GM12875 (cell line): ENCODE results near the gene CCDC106.

Experiments
- H3K4me3 ChIP-seq: one replicate; pipeline ENCODE4 v1.5.1; 2011; ENCODE audit warnings: low read depth, low read length, control low read depth
- TF ChIP-seq, protein P1 (sequence below): IDR thresholded peaks from 2 replicates; pipeline ENCODE4 v1.5.1; 2011; ENCODE audit warnings: low read depth, mild to moderate bottlenecking, control low read depth, inconsistent platforms, low read length, moderate library complexity, borderline replicate concordance; ENCODE audit not compliant: insufficient read depth

Gene CCDC106

GRCh38 chr19:55684946-55685681 is 37.1 kb downstream of the CCDC106 start:
- H3K4me3 ChIP-seq = no peak overlapping the region
- TF ChIP-seq, protein P1, sequence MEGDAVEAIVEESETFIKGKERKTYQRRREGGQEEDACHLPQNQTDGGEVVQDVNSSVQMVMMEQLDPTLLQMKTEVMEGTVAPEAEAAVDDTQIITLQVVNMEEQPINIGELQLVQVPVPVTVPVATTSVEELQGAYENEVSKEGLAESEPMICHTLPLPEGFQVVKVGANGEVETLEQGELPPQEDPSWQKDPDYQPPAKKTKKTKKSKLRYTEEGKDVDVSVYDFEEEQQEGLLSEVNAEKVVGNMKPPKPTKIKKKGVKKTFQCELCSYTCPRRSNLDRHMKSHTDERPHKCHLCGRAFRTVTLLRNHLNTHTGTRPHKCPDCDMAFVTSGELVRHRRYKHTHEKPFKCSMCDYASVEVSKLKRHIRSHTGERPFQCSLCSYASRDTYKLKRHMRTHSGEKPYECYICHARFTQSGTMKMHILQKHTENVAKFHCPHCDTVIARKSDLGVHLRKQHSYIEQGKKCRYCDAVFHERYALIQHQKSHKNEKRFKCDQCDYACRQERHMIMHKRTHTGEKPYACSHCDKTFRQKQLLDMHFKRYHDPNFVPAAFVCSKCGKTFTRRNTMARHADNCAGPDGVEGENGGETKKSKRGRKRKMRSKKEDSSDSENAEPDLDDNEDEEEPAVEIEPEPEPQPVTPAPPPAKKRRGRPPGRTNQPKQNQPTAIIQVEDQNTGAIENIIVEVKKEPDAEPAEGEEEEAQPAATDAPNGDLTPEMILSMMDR = no peak

DNA sequence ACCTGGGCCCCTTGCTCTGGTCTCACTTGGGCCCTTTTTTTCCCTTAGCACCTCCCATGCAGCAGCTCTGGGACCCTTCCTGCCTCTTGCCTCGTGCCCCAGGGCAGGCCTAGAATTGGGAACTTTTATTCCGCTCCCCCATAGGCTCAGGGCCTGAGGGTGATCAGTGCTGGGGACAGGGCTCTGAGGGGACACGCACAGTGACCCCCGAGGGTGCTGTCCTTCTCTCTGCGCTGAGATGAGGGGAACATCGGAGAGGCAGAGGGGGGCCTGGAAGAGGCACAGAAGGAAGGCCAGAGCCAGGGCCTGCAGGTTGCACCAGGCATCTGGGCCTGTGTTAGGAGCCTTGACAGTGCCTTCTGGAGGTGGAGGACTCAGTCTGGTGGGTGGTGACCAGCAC is 37.8 kb downstream of the CCDC106 start:
- H3K4me3 ChIP-seq = no peak overlapping the region
- TF ChIP-seq, protein P1 = no peak

DNA sequence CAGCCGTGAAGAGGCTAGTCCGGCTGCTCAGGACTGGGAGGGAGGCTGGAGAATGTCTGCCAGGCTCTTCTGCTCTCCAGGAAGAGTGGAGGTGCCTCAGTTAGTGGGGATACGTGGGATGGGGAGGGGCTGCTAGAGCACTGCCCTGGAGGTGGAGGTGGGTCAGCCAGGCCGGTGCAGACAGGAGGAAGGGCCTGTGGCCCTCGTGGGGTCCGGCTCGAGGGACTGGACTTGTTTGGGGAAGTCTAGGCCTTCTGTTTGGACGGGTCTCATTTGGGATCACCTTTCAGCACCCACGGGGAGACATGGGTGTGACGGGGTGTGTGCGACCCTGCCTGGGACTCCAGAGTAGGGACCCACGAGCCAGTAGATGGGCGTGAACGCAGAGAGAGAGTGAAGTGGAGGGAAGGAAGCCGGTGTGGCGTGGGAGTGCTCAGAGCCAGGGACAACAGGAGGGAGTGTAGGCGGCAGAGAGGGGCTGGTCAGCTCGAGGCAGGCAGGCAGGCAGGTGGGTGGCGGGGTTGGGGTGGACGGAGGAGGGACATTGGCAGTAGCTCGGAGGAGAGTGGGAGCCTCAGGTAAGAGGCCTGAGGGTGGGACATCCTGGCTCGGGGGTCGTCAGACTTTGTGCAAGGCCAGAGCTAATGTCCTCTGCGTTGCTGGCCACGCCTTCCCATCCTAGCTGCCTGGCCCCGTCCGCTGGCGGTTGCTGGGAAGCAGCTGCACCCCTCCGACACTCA is 38.5 kb downstream of the CCDC106 start:
- TF ChIP-seq, protein P1 = no peak
- no peak overlapping the region for H3K4me3 ChIP-seq

DNA sequence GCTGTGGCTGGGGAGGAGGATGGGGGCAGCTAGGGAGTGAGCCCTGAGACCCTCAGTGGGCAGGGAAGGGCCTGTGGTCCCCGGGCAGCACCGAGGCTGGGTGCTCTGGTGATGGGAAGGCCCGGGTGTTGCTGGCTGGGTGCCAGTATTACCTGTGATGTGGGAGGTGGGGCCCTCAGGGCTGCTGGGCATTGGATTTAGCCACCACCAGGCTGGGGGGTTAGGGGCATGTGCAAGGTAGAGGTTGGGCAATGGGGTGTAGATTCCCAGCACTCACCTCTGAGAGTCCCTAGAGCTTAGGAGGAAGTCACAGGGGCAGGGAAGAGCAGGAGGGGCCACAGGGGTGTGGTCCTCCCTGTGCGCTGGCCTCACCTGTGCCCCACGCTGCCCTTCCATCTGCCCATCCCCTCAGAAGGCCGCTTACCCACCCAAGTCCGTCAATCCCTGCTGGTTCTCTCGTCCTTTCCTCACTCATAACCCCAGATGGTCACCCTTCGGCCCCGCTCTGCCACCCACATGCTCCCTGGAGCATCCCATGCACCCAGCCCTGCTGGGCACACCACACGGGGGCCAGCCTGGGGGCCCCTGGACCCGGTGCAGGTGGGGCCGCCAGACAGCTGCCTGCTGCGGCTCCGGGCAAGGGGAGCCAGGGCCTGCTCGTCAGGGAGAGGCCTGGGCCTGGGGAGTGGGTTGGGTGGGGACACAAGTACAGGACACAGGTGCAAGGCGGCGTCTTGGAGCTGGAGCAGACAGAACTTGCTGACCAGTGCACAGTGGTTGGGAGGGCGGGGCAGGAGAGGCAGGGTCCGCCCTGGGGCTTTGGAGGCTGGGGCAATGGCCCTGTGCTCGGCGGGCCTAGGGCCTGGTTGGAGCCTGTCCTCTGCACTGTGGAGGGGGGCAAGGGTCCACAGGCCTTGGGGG is 39.5 kb downstream of the CCDC106 start:
- TF ChIP-seq, protein P1 = no peak
- no peak overlapping the region for H3K4me3 ChIP-seq

GRCh38 chr19:55688422-55689218 is 40.6 kb downstream of the CCDC106 start:
- TF ChIP-seq, protein P1 = no peak

DNA sequence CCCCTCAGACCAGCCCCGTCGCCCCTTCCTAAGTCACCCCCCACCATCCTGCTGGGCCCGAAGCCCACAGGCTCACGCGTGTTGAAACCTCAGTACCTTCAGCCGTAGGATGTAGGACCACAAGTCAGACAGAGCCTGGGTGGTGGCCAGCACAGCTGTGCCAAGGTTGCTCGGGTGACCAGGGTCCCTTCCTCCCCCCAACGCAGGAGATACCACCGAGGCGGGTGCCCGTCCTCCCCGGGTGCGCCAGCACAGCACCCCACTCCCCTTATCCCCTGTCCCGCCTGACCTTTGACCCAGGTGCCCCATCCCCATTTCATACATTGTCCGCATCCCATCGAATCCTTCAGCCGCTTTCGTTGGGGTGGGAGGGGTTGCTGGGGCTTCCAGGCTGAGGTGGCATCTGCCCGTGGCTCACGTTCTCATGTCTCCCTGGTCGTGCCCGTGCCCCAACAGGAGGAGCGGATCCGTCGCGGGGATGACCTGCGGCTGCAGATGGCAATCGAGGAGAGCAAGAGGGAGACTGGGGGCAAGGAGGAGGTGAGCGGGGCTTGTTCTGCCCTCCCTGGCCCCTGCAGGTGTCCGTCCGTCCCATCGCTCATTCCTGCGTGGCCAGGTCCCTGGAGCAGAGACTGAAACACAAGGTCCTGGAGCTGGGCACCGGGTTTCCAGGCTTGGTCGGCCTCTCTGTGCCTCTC is 41.5 kb downstream of the CCDC106 start:
- TF ChIP-seq, protein P1 = no peak
- no peak overlapping the region for H3K4me3 ChIP-seq

More at GRCh38 chr19:55688422-55689218, 40.6 kb downstream of the CCDC106 start:
- H3K4me3 ChIP-seq = no peak overlapping the region
